GM21529 (cell line): ENCODE data around the gene CCDC187.

ENCODE experiments used
- ATAC-seq: cut with Tn5 transposase; IDR thresholded peaks from one replicate; pipeline ENCODE4 v1.9.1; 2021; ENCODE audit not compliant: unreplicated experiment

The CCDC187 gene

DNA sequence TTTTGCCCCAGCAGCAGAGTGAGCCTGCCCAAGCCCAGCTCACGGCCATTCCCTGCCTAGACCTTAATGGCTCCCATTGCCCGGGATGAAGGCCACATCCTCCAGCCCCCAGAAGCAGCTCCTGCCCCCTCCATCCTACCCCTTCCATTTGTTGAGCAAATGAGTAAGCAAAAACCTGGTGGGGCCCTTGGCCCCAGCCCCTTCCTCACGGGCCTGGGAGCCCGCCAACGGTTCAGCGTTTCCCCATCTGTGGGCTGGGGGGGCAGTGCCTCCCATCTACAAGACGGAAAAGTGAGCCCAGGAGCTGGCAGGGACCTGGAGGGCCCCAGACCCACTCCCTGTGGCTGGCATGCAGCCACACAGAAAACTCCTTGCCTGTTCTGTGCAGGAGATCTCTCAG lies 4.4 kb downstream of the CCDC187 start:
- ATAC-seq, result no peak

DNA sequence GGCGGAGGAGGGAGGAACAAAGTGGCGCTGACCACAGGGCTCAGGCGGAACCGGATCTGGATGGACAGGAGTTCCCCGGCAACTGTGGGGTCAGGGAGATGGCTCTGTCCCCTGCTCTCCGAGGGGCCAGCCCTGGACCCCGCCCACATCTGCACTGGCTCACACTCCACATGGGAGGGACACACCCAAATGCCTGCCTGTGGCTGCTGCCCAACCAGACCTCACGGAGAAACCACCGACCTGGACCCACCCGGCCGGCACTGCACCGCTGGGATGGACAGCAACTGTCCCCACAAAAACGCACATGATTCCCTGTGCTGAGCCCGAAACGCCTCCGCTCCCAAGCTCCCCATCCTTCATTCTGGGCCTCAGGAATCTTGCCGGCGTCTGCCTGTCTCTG lies 4.8 kb downstream of the CCDC187 start:
- no peak for ATAC-seq

DNA sequence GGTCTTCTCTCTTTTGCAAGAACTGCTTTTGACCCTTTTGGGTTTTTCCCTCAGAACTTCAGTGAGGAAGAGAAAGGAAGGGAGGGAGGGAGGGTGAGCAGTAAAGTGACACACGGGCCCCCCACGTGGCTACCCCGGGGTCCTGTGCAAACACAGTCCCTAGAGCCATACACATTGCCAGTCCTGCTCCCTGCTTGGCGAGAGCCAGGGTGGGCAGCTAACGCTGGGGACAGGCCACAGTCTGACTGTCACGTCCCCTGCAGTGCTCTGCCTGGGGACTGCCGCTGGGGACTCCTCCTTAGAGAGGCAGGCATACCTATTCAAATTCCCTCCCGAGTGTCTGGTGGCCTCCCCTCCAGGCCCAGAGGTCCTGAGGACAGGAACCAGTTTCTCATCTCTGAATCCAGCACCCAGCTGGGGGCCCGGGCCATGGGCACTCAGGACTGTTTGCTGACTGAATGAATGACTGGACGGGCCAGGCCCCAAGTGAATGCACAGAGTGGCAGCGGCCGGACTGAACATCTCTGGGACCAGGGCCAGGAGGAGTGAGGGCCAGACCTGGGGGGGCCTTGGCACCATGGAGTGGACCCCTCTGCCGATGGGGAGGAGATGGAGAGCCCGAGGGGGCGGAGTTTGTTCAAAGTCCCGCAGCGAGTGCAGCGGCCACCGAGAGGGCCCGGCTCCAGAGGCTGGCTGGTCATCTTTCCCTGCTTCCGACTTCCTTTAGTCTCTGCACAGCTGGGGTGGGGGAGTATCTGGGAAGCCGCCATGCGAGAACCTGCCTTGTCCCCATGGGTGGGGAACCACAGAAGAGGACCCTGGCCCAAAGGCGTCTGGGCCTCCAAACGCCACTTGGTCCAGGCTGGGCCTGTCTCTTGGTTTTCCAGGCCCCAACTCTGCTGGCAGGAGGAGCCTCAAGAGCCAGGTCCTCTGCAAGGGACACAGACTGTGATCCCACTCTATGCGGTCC lies 5.8 kb downstream of the CCDC187 start:
- ATAC-seq, result no peak

DNA sequence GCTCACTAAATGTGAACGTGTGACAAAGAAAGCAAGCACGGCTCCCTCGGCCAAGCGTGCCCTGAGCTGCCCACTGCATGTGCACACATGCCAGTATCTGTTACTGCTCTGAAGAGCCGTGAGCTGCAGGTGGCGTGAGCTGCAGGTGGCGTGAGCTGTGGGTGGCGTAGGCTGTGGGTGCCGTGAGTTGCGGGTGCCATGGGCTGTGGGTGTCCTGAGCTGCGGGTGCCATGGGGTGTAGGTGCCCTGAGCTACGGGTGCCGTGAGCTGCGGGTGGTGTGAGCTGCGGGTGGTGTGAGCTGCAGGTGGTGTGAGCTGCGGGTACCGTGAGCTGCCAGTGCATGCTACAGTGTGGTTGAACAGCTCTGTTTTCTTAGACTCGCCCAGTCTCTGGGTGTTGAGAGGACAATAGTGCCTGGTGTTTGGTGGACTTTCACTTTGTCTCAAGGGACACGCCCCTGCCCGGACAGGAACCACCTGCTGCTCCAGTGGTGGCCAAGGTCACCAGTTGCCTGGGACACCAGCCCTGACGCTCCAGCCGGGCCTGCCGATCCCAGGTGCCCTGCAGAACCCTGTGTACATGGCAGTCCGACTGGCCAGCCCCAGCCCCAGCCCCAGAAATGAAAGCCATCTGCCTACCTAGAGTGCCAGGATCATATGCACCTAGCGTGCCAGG lies 6.7 kb downstream of the CCDC187 start:
- ATAC-seq, result no peak

DNA sequence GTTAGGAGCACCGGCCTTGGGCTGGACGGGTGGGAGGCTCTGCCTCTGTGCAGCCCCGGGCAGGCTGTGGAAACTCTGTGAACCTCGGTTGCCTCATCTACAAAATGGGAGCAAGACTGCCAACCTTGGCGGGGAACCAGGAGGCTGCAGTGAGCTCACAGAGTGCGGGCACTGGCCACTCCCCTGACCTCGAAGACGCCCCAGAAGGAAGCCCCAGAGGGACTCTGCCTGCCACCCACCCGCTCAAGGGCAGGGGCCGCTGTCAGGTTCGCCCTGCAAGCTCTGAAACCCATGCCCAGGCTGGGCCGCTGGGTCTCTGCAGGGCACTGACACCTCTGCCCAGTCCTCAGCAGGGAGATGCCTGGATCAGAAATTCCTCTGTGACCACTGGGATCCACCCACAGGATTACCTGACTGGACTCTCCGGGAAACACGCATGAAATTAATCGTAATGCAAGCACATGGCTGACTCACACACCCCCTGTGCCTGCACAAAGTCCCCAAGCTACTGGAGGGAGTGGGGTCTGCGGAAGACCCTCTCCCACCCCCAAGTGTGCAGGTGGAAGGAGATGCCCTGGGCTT lies 7.4 kb downstream of the CCDC187 start:
- ATAC-seq, result no peak

DNA sequence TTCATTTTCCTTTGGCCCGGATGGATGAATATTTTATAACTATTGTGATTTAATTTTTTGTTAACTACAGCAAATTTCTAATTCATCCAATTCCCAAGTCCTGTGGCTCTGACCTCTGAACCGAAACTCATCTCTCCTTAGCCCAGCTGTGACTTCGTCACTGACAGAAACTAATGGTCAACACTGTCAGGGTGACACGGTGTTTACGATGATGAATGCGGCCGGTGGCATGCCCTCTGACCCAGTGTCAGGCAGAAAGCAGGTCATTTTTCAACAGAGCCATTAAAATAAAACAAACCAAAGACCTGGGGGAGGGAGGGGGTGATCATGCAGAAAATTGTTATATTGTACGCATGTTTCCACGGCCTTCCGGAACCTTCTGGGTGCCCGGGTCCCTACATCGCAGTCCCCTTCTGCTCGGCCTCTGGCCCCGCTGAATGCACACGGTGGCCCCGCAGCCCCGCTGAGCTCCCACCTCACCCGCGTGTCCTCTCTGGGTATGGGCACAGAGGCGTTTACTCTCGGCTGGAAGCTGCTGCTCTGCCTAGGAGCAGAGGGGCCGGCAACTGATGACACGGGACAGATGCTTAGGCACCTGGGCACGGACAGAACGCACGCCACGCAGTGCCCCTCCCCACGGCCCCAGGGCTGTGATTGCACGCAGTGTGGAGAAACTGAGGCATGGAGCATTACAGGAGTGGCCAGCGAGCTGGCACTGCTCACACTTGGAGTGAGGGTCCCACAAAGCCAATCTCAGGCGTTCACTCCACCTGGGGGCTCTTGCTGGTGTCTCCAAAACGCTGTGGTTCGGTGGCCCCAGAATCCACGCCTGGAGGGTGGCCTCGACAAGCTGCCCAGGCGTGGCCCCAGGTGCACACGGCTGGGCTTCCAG lies 8.1 kb downstream of the CCDC187 start:
- no peak for ATAC-seq

DNA sequence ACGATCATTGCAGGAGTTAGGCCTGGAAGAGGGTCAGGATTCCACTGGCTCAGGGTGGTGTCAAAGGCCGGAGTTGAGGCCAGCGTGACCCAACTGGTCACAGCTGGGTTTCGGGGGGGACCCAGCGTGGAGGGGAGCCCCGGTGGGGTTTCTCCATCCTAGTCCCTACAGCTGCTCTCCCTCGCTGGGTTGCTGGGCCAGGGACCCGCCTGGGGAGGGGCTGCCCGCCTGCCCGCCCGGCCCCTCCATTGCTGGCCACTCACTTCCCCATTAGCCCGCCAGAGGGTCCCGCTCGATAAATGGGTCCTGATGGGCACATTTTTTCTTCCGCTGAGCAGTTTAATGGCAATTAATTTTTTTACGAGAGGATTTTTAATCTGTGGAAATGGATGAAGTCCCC lies 8.8 kb downstream of the CCDC187 start:
- no peak for ATAC-seq

DNA sequence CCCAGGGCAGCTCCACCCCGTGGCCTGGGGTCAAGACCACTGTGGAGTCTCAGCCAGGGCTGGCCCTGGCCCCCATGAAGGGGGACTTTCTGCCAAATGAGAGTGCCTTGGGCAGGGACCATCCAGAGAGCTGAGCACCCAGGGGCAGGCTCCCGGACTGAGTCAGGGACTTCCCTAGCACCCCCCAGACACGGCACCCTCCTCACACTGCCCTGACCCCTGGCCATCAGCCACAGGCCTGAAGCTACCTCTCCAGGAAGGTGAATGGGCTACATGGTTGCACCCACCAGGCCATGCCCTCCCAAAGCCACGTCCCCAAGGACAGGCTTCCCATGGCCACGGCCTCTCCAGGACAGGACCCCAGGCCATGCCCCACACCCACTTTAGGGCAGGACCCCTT lies 9.5 kb downstream of the CCDC187 start:
- no peak for ATAC-seq

DNA sequence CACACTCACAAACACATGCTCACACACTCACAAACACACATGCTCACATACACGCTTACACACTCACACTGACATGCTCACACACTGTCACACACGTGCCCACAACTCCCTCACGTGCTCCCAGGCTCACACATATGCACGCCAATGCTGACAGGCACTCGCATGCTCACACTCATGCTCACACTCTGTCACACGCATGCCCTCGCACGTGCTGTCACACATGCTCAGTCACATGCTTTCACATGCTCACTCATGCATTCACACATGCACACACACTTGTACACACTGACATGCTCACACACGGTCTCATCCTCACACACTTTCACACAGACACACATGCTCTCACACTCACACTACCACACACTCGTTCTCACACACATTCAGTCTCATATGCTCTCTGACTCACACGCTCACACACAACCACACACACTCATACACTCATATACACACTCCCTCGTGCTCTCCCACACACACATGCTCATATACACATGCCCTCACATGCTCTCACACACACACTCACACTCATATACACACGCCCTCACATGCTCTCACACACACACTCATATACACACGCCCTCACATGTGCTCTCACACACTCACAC lies 10.3 kb downstream of the CCDC187 start:
- no peak for ATAC-seq

DNA sequence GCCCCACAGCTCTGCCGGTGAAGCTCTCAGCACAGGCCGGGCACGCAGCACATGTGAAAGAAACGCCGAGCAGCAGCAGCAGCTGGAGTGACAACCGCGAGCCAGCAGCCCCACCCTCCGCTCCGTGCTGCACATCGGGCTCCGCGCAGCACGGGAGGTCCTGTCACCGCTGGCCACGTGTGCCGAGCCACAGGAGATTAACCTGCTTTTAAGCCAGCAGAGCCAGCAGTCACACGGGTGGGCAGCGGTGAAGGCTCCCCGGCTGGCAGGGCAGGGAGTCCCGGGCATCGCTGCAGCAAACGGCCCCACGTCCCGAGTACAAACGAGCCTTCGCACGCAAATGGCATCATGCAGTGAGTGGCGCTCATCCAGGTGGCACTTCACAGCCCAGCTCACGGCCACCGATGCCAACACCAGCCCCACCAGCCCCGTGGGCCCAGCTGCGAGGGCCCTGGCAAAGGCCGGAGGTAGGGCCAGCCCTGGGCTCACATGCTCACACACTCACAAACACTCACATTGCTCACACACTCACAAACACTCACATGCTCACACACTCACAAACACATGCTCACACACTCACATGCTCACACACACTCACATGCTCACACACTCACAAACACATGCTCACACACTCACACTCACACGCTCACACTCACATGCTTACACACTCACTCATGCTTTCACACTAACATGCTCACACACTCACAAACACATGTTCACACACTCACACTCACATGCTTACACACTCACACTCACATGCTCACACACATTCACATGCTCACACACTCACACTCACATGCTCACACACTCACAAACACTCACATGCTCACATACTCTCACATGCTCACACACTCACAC lies 11.1 kb downstream of the CCDC187 start:
- no peak for ATAC-seq

DNA sequence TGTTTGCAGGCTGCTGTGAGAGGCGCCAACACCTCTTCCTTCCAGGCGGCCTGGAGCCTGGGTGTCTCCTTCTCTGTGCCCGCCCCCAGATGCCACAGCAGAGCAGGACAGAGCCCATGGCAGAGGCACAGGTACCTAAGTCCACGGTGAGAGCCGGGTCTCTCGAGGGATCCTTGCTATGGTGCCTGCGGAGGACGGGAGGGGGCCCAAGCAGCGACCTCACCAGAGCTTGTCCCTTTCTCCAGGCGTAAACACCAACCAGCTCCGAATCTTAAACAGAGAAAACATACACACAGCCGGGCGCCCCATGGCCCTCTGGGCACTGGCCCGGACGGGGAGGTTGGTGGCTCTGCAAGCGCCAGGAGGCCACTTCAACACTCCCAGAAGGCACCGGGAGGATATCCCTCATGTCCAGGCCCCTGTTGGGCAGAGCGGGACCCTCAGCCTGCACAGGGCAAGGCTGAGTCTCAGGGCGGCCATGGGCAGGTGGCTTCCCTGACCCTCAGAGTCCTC lies 11.8 kb downstream of the CCDC187 start:
- ATAC-seq, result no peak

DNA sequence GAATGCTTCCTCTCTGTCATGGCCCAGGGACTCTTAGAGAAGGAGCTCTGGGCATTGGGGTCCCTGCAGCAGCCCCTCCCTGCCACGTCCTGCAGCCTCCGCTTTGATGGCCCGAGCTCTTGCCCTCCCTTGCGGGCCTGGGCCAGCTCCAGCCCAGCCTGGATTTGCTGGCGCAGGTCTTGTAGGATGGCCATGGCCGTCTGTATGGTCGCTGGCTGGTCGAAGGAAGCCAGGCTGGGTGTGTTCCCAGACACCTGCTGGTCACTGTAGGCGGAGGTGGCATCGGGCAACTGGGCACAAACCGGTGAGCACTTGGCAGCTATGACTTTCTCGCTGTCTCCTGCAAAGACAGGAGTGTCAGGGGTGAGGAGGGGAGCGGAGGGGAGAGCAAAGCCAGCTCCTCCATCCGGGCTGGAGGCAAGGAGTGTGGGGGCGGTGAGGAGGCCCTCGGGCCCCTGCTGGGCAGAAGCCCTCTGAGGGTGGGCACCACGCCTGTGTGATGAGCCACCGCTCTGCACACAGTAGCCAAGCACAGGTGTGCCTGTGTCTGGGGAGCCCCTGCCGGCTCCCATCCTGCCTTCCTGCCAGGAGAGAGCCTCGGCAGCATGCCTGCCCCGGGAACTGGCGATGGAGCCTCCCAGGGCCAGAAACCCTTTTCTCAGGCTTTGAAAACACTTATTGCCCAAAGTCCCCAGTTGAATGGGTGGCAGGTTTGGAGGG lies 12.4 kb downstream of the CCDC187 start:
- ATAC-seq, result no peak

DNA sequence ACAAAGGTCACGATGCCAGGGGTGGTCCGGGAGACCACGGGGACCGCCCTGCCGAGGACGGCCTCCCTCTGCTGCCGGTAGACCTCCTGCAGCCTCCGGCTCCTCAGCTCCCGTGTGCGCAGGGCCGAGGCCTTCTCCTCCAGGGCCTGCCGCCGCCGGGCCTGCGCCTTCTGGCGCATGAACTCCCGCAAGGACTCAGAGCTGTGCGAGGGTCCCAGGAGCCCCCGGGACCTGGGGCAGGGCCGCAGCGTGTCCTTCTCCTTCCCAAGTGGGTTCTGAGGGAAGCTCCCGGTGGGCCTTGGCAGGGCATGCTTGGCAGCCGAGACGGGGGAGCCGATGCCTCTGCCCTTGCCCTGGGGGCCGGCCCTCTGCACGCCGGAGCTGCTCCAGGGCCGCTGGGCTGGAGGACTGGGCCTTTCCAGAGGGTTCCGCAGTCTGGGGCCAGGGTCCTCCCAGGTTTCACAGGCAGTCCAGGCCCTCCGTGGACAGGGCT lies 13.3 kb downstream of the CCDC187 start:
- ATAC-seq, result no peak

DNA sequence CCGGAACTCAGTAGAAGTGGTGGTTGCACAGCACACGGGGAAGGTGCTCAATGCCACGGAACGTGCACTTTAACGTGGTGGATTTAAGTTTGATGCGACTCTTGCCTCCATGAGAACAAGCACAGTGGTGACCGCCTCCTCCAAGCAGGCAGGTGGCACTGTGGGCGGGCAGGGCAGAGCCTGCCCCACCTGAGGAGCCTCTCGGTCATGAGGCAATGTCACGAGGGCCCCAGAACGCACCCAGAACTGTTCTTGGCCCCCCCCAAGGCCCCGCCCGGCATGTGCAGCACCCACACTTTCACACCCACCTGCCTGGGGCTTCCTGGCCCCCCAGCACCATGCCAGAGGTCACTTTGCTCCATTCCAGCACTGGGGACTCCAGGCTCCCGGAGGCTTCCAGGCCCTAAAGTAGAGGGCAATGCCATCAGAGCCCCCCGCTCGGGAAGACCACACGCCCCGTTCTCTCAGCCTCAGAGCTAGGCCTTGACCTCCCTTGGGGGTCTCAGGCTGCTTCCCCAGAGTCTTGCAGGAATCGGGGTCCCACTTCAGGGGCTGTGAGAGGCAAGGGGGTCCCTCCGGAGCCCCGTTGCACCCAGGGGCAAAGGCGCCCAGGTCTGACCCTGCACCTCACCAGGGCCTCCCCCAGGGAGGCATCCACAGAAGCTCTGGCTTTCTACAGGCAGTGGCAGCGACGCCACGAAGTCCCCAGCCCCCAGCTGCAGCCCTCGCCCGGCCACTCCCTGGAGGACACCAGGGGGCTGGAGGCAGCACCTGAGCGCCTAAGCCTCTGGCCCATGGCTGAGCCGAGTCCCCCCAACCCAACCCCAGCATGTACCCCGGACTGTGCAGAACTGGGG lies 14.0 kb downstream of the CCDC187 start:
- ATAC-seq, result no peak

DNA sequence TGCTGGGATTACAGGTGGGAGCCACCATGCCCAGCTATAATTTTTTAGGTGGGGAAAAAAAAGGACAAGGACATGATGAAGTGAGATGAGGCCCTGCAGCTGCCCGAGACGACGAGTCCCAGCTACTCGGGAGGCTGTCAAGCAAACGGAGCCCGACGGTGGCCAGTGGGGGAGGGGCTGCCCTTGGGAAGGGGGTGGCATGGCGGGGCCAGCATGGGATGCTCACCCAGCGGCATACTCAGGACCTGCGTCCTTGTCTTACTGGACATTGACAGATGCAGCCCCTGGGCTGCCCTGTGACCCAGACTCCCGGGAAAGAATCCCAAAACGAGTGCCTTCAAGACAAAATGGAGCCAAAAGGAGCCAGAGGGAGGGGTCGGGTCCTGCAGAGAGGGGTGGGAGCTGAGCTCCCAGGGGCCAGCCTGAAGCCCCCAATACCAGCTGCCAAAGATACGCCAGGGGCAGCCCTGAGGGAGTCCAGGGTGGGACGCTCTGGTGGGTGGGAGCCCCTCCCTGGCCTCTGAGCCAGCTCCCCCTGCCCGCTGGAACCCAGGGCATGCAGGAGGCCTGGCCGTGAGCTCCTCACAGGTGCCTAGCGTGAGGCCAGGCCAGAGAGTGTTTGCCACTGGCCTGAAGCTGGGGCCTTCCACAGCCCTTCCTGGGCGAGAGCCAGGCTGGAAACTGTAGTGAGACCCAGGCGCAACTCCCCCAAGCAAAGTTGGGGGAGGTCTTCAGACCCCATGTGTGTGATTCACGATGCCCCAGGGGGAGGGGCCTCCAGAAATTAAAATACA lies 15.7 kb downstream of the CCDC187 start:
- ATAC-seq, result no peak

DNA sequence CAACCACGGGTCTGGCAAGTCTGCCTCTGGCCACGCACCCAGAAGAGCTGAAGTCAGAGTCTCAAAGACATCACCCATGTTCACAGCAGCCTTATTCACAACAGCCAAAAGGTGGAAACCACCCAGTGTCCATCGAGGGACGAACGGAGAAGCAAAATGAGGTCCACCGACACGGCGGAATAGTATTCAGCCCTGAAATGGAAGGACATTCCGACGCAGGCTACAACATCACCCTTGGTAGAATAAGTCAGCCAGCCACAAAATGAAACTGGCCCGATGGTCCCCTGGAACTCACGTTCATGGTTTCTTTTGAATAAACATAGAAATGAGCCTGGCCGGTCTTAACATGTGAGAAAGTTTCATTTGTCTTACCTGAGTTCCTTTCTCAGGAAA lies 16.9 kb downstream of the CCDC187 start:
- no peak for ATAC-seq
